ENCODE data around the gene AFF2. TPM values are rescaled to one million over a fixed set of nuclear protein-coding genes. Genes with fewer than 3 reads are reported as not detected.

AFF2 gene
- total RNA-seq, 2 experiments from 2014 or later = 0.13 TPM

DNA sequence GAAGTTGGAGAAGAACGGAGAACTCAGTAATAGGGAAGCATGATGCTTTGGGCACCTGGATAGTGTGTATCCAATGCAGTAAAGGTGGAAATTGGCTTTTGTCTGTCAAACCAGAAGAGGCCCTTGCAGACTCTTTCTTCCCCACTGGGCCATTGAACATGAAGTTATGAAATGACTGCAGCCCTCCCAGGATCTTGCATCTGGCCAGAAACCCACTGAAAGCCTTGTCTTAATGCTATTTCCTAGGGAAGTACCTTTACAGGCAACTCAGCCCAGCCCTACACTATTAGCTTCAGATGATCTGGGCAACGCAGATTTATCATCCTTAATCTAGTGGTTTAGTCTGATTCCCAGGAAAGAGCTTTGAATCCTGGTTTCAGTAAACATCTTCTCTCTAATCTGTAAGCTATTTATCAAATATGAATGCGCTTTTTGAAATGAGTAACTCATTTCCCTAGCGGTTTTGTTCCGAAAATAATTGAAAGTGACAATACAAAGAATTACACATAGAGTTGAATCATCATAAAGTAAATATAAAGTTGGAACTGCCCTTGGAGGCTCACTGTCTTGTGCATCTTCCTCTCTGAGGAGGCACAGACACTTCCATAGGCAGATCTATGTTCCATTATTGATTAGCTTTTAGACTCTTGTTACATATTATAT, 540.6 kb downstream of the AFF2 start:
- ChIA-PET CTCF (no interaction called here), POLR2A (no interaction called here)
- H3K27ac Mint-ChIP-seq = no peak overlapping the region
- no peak overlapping the region for H3K4me3 Mint-ChIP-seq
- no peaks in the 10 kb centered on the region for H3K9me3 Mint-ChIP-seq
- no peaks in the 10 kb centered on the region for H3K36me3 Mint-ChIP-seq (ENCODE audit: low read depth)
- H3K27me3 Mint-ChIP-seq = no peaks in the 10 kb centered on the region
- DNase-seq = no peak
- H3K4me1 Mint-ChIP-seq = no peaks in the 10 kb centered on the region

DNA sequence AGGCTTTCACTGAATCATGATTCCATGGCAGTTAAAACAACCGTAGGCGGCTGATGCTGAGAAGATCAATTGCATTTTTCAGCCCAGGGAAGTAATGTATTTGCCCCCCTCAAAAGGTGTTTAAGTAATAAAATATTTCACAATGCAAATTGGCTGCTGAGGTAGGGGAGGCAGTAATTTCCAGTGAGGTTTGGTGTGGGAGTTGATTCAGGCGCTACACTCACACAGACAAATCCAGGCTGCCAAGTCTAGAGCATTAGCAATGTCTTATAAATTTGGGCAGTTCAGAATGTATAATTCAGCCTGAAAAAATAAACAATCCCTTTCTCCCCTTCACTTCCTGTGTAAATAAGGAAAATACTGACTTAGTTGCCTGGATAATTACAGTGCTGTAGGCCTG, 543.0 kb downstream of the AFF2 start:
- no peak overlapping the region for H3K4me3 Mint-ChIP-seq
- H3K36me3 Mint-ChIP-seq (ENCODE audit: low read depth) = no peaks in the 10 kb centered on the region
- CTCF ChIA-PET = no interaction called here
- POLR2A ChIA-PET = no interaction called here
- no peak for DNase-seq
- H3K9me3 Mint-ChIP-seq = no peaks in the 10 kb centered on the region
- H3K4me1 Mint-ChIP-seq = no peaks in the 10 kb centered on the region
- no peak overlapping the region for H3K27ac Mint-ChIP-seq
- no peaks in the 10 kb centered on the region for H3K27me3 Mint-ChIP-seq

DNA sequence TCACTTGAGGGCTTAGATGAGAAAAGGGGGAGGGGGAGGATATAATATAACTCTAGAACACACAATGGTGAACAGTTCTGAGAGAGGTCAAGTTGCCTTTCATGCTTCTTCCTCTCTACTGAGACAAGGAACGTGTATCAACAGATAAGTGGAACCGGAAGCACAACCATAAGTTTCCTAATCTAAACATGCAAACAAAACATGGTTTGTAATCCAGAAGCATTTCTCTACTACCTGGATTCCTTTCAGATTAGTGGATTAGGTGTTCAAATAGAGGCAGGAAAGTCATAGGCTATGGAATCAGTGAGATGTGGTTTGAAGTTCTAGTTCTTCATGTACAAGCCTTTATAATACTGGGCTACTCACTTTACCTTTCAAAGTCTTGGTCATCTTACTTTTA, 544.1 kb downstream of the AFF2 start:
- CTCF ChIA-PET = no interaction called here
- Mint-ChIP-seq H3K9me3 (no peaks in the 10 kb centered on the region), H3K4me1 (no peaks in the 10 kb centered on the region), H3K27me3 (no peaks in the 10 kb centered on the region), H3K27ac (no peak overlapping the region), H3K36me3 (ENCODE audit: low read depth) (no peaks in the 10 kb centered on the region), H3K4me3 (no peak overlapping the region)
- POLR2A ChIA-PET = no interaction called here
- DNase-seq = no peak

DNA sequence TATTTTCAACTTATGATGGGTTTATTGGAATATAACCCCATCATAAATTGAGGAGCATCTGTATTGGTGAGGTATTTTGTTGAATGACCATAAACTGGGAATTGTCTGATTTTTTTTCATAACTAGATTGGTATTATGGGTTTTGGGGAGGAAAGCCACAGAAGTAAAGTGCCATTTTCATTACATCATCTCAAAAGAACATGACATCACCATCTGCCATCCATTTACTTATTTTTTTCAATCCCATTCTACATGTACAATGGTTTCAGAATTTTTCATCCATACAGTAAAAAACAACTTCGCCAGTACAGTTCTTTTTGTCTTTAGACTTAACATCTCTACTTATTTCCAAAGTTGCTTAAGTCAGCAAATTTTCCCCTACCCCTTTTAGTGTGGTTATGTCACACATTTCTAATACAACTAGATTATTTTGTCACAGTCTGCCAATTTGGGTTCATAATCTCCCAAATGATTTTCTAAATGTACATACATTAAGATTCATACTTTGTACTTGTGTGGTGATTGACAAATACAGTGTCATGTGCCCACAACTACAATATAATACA, 545.3 kb downstream of the AFF2 start:
- no peaks in the 10 kb centered on the region for H3K36me3 Mint-ChIP-seq (ENCODE audit: low read depth)
- H3K9me3 Mint-ChIP-seq = no peaks in the 10 kb centered on the region
- ChIA-PET CTCF (no interaction called here), POLR2A (no interaction called here)
- no peak for DNase-seq
- no peak overlapping the region for H3K27ac Mint-ChIP-seq
- no peaks in the 10 kb centered on the region for H3K4me1 Mint-ChIP-seq
- H3K4me3 Mint-ChIP-seq = no peak overlapping the region
- H3K27me3 Mint-ChIP-seq = no peaks in the 10 kb centered on the region
